Neural crest cell (in vitro differentiated cells): ENCODE measurements around the gene NOTCH1. TPM values are rescaled to one million over a fixed set of nuclear protein-coding genes. Genes with fewer than 3 reads are reported as not detected.

ENCODE experiments used
- DNase-seq: peaks from one replicate; pipeline ENCODE4 v3.0.0; 2021; ENCODE audit warnings: low read depth, mixed read lengths, low spot score
- H3K27ac Mint-ChIP-seq: one replicate; pipeline ENCODE4 v1.8.0; 2021; ENCODE audit warnings: mild to moderate bottlenecking, mixed read lengths; ENCODE audit not compliant: unreplicated experiment
- H3K27me3 Mint-ChIP-seq: 2 replicates; pipeline ENCODE4 v1.8.0; 2021; ENCODE audit warnings: low read depth, mild to moderate bottlenecking, mixed read lengths
- H3K36me3 Mint-ChIP-seq: 2 replicates; pipeline ENCODE4 v1.8.0; 2021; ENCODE audit warnings: low read depth, mild to moderate bottlenecking, mixed read lengths
- H3K4me1 Mint-ChIP-seq: 2 replicates; pipeline ENCODE4 v1.8.0; 2021; ENCODE audit warnings: mixed read lengths
- H3K4me3 Mint-ChIP-seq: one replicate; pipeline ENCODE4 v1.8.0; 2021; ENCODE audit warnings: mild to moderate bottlenecking, mixed read lengths
- H3K9me3 Mint-ChIP-seq: 2 replicates; pipeline ENCODE4 v1.8.0; 2021; ENCODE audit warnings: mixed read lengths
- total RNA-seq: library from RNA; stranded (reverse); gene quantifications from 2 replicates; pipeline ENCODE4 v1.2.1, GENCODE V29; 2021
- TF ChIP-seq, protein P1 (sequence below): fragments of 200-600 bp; sonication (generic); conservative IDR thresholded peaks from 2 replicates; pipeline ENCODE4 v1.5.0; 2021; ENCODE audit warnings: antibody characterized with exemption, mild to moderate bottlenecking

NOTCH1 gene
- total RNA-seq, 1 donor from 2014 or later: 99.7 TPM

DNA sequence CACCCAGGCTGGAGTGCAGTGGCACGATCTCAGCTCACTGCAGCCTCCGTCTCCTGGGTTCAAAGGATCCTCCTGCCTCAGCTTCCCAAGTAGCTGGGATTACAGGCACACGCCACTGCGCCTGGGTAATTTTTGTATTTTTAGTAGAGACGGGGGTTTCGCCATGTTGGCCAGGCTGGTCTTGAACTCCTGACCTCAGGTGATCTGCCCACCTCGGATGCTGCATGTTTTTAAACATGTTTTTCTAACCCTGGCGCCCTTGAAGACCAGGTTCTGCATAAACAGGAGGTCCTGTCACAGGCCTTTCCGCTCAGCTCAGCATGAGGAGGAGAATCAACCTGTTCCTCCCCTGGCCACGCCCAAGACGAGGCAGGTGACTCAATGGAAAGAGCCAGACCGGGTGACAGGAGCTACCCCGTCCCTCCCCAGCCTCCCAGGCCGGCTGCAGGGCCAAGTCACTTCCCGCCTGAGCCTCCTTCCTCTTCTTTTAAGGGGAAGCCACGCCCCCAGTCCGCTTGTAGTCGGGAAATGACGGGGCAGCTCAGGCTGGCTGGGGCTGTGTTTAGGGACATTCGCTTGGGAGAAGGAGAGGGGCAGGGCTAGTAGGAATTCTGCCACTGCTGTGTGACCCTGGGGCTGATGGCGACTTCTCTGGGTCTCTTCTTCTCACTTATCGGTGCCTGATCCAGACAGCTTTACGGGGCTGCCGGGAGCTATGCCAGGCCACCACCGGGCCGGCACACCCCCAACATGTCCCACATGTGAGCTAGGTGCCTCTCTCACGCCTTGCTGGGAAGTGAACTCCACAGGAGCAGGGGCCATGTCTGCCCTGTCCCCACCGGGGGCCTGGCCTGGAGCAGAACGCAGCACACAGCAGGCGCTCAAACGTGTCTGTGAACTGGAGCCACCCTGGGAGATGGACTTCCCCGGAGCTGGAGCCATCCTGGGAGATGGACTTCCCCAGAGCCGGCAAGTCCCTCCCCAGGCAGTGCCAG, 6.1 kb downstream of the NOTCH1 start:
- peaks cover 41% of the 10 kb centered on the region for H3K4me1 Mint-ChIP-seq
- no peak overlapping the region for H3K27ac Mint-ChIP-seq
- DNase-seq: no peak
- H3K9me3 Mint-ChIP-seq: no peaks in the 10 kb centered on the region
- peak overlapping the region; percentile 72 for H3K4me3 Mint-ChIP-seq
- TF ChIP-seq, protein P1, sequence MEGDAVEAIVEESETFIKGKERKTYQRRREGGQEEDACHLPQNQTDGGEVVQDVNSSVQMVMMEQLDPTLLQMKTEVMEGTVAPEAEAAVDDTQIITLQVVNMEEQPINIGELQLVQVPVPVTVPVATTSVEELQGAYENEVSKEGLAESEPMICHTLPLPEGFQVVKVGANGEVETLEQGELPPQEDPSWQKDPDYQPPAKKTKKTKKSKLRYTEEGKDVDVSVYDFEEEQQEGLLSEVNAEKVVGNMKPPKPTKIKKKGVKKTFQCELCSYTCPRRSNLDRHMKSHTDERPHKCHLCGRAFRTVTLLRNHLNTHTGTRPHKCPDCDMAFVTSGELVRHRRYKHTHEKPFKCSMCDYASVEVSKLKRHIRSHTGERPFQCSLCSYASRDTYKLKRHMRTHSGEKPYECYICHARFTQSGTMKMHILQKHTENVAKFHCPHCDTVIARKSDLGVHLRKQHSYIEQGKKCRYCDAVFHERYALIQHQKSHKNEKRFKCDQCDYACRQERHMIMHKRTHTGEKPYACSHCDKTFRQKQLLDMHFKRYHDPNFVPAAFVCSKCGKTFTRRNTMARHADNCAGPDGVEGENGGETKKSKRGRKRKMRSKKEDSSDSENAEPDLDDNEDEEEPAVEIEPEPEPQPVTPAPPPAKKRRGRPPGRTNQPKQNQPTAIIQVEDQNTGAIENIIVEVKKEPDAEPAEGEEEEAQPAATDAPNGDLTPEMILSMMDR: no peak
- H3K36me3 Mint-ChIP-seq: no peaks in the 10 kb centered on the region
- H3K27me3 Mint-ChIP-seq: no peaks in the 10 kb centered on the region

GRCh38 chr9:136538599-136539426, 7.0 kb downstream of the NOTCH1 start:
- no peaks in the 10 kb centered on the region for H3K9me3 Mint-ChIP-seq
- H3K4me3 Mint-ChIP-seq: peak overlapping the region; percentile 61
- H3K36me3 Mint-ChIP-seq: no peaks in the 10 kb centered on the region
- TF ChIP-seq, protein P1: no peak
- no peak overlapping the region for H3K27ac Mint-ChIP-seq
- peaks cover 40% of the 10 kb centered on the region for H3K4me1 Mint-ChIP-seq
- no peaks in the 10 kb centered on the region for H3K27me3 Mint-ChIP-seq
- no peak for DNase-seq

- Mint-ChIP-seq H3K9me3 (no peaks in the 10 kb centered on the region), H3K27ac (no peak overlapping the region), H3K36me3 (no peaks in the 10 kb centered on the region)
Measured at GRCh38 chr9:136537896-136538598, 7.8 kb downstream of the NOTCH1 start.

GRCh38 chr9:136537411-136537810, 8.4 kb downstream of the NOTCH1 start:
- peak overlapping the region; percentile 8 for H3K4me3 Mint-ChIP-seq

More at GRCh38 chr9:136537896-136538598, 7.8 kb downstream of the NOTCH1 start:
- TF ChIP-seq, protein P1: no peak
- DNase-seq: no peak
- Mint-ChIP-seq H3K4me3 (no peak overlapping the region), H3K4me1 (peaks cover 34% of the 10 kb centered on the region), H3K27me3 (no peaks in the 10 kb centered on the region)

More at GRCh38 chr9:136537411-136537810, 8.4 kb downstream of the NOTCH1 start:
- Mint-ChIP-seq H3K9me3 (no peaks in the 10 kb centered on the region), H3K27me3 (no peaks in the 10 kb centered on the region), H3K27ac (no peak overlapping the region), H3K4me1 (peaks cover 28% of the 10 kb centered on the region), H3K36me3 (no peaks in the 10 kb centered on the region)
- no peak for DNase-seq
- TF ChIP-seq, protein P1: no peak
